Measurements from ENCODE around the gene CCL20.
A peak's percentile ranks its signal among the peaks of the same experiment; 100 is the strongest.
"Not testable (repeated sequence)": the region's sequence is repeated elsewhere in the genome, so short reads cannot be mapped to it uniquely, and the experiment has no call there.

CCL20 gene

DNA sequence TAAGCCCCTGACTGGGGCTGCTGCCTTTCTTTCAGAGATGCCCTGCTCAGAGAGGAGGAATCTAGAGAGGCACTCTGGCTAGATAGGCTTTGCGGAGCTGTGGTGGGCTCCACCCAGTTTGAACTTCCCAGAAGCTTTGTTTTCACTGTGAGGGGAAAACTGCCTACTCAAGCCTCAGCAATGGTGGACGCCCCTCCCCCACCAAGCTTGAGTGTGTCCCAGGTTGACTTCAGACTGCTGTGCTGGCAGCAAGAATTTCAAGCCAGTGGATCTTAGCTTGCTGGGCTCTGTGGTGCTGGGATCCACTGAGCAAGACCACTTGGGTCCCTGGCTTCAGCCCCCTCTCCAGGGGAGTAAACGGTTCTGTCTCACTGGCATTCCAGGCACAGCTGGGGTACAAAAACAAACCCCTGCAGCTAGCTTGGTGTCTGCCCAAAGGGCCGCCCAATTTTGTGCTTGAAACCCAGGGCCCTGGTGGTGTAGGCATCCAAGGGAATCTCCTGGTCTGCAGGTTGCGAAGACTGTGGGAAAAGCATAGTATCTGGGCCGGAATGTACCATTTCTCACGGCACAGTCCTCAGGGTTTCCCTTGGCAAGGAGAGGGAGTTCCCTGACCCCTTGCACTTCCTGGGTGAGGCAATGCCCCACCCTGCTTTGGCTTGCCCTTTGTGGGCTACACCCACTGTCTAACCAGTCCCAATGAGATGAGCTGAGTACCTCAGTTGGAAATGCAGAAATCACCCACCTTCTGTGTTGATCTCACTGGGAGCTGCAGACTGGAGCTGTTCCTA lies 25.9 kb downstream of the CCL20 start:
- DNase-seq, result not testable (repeated sequence)

DNA sequence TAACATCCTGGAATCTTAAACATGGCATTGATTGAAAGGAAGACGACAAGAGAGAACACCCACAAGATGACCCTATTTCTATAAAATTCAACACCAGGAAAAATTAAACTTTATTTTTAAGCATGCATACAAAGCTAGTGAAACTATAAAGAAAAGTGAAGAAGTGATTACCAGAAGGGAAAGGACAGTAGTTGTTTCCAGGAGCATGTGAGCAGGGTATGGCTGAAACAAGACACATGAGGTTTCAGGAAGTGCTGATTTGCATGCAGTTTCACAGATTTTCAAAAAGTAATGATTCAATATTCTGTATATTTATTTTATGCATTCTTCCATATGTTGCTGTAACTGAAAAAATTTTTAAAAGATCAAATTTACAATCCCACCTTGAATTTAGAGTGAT lies 33.2 kb downstream of the CCL20 start:
- DNase-seq, result no peak

DNA sequence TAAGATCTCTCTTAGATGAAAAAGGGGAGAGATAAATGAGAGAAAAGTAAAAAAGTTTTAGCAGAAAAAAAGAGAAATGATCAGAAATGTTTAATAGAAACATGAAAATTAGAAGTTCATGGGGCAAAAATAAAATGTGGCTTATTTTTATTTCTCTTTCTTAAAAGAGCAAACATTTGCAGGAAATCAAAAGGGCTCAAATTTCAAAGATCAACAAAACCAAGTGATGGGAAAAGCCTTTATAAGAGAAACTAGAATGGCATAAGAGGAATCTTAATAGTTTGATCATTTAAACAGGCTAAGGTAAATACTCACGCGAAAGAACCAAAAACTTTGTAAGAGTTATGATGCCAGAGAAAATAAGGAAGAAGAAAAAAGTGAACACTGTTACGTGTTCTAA lies 34.5 kb downstream of the CCL20 start:
- no peak for DNase-seq

DNA sequence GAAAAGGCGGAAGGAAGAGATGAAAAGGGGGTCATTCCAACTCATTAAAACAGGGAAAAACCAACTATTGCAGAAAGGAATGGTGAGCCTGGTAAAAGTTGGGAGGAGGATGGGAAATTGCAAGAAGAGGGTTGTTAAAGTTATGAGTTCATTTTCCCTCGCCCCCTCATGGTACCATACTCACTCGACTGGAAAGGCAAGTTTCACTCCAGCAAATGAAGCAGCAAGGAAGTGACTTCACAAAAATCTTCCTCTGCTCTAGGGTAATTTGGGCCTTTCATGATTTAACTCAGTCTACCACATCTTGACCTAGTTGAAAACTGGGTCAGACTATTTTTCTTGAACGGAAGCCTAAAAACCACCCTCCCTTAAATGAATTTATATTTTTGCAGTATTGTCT lies 34.9 kb downstream of the CCL20 start:
- DNase-seq, result no peak

DNA sequence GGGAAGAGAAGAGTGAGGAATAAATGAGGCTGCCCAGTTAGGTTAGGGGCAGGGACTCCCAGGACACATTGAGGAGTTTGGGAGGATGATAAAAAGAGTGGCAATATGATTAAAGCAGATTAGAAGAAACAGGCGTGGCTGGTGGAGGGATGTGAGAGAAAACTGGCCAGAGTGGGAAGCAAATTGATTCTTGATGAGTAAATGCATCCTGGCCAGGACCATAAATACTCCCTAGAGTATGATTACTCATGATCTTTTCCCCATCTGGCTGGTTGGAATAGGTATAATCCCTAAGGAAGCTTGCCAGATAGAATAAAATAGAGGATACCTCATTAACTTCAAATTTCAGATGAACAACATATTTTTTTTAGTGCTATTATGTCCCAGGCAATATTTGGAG lies 36.3 kb downstream of the CCL20 start:
- no peak for DNase-seq

DNA sequence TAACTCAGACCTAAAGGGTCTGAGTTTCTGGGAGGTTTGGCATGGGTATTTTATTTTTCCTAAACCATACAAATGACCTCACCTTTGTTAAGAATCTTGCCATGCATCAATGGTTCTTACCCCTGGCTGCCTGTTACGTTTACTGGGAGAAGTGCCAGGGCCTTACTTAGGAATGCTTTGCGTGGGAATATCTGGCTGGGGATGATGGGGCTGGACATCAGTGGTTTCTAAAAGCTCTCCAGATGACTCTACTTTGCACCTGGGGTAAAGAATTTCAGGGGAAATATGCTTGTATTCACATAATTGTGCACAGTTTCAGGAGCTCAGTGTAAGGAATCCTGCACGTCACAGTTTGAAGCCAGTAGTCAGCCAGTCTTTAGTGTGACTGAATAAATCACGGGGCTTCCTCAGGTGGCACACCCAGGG lies 39.6 kb downstream of the CCL20 start:
- DNase-seq, result no peak

DNA sequence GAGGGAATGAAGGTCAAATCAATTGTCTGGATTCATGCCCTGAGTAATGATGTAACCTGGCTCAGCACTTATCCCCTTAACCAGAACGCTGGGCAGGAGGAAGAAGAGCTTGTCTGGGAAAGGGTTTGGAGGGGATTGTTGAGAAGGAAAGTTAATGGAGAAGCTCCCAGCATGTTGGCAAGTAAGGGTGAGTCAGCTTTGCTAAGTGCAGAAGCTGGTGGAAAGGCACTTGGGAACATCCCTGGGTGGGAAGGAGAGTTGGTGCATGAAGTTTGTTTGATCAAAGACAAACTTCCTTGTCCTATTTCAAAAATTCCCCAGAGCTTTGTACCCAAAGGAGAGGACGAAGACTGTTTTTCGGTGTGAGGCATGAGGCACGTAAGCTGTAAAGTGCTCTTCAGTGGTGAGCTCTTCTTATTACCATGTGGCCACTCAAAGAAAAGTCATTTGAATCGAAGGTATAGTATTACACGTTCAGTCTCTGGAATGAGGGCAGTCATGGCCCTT lies 40.2 kb downstream of the CCL20 start:
- DNase-seq, result no peak

DNA sequence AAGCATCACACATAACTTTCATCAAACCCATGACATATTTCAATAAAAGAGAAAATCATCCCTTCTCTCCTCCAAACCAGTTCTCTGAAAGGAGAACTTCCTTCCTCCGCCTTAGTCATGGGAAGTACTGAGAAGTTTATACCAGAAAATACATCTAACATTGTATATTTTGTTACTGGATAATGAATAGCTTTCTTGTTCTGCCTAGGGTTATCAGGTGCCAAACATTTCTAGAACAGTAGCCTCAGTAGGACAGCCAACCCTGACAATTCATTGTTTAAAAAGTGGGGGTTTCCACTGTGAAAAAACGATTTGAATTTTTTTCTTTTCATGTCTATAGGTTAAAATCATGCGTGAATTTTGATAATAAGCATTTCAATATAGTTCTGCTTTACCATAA lies 41.8 kb downstream of the CCL20 start:
- no peak for DNase-seq

DNA sequence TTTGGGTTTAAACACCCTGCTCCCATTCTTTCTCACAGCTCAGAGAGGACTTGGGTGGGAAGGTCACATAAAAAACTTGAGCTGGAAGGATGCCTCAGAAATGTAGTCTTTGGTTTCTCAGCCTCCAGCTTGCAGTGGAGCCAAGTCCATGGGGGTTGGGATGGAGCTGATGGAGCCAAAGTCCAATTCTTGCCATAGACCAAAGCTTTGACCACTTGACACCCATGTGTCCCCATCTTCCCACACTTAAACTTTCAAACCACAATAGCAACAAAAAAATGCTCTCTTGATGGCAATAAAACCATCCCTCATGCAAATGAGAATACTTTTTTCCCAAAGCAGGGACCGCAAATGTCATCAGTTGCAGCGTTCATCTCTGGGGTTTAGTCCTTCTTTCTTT lies 43.1 kb downstream of the CCL20 start:
- no peak for DNase-seq

DNA sequence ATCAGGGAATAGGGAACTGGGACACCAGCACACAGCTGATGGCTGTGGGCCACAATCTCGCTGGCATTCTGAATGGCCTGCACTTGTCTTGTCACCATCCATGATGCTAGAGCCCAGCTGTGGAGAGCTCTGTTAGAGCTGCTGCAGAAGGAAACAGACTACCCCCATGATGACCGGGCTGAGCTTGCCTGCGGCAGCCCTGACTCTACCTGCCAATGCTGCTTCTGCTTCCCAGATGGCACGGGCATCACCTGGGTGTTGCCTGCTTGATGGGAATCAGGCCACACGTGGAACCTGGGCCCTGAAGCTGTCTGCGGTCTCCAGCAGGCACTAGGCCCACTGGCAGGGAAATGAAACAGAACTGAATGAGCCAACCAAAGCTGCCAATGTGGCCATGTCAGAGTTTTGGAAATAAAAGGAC lies 46.6 kb downstream of the CCL20 start:
- no peak for DNase-seq

DNA sequence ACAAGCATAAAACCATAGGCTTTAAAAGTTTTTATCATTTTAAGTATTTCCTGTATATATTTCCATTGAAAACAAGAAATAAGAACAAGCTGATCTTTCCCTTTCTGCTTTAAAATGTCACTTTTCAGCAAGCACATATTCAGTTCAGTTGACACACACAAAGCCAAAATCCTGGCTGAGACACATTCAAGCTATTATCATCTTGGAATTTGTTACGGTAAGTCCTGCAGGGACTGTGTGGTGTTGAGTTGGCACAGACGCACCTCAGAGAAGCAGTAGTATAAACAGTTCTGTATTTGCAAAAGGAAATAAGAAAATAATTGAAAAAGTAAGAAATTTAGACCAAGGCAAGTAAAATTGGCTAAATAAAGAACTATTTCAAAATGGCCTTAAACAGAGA lies 47.4 kb downstream of the CCL20 start:
- no peak for DNase-seq

DNA sequence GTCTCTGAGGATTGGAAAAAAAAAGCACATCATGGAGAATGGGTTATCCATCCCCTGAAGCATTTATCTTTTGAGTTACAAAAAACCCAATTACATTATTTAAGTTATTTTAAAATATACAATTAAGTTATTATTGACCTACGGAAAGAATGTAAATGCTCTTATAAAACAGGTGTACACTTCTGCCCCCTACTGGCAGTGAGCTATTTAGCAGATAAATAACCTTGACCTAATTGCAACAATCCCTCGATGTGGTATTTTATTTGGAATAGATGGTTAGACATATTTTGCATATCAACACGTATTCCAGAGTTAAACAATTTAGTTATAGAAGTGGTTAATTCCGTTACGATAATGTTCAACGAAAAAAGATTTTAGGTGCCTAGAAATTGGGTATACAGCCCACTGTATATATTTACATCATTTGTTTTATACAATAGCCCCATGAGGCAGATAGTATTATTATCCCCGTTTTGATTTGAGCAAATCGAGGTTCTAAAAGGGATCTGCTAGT lies 48.6 kb downstream of the CCL20 start:
- DNase-seq, result peak; percentile 1

DNA sequence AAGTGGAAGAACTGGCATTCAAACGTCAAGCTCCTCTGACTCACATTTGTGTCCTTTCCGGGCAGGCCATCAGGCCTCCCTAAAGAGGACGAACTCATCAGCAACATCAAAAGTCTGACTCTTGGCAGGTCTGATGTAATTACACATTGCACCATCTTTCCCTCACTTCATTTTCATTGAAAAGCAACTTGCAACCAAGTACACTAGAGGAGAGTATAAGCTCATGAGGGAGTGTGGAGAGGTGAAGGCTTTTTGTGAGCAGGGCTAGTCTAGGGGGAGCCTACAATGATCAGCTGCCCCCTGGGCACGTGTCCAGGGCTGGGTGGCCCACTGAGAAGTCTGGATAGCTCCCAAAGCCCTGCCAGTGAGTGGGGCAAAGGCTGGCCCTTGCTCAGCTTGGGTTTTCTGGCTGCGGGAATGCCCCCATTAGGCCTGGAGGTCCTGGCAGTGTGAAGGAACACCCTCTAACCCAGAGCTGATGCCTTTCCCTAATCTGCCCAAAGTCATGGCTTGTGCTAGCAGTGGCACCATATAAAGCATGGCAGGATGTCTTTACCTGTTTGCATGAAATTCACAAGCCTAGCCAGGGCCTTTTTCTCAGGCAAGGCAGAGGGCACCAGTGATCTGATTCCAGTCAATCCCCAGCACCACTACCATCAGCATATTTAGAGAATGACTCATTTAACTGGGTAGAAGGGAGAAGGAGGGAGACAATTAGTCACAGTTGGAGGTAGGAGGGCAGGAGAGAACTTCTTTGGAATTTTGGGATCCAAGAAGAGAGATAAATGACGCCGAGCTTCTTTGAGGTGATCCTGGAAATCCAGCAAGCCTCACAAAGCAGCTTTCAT lies 49.3 kb downstream of the CCL20 start:
- DNase-seq, result no peak

DNA sequence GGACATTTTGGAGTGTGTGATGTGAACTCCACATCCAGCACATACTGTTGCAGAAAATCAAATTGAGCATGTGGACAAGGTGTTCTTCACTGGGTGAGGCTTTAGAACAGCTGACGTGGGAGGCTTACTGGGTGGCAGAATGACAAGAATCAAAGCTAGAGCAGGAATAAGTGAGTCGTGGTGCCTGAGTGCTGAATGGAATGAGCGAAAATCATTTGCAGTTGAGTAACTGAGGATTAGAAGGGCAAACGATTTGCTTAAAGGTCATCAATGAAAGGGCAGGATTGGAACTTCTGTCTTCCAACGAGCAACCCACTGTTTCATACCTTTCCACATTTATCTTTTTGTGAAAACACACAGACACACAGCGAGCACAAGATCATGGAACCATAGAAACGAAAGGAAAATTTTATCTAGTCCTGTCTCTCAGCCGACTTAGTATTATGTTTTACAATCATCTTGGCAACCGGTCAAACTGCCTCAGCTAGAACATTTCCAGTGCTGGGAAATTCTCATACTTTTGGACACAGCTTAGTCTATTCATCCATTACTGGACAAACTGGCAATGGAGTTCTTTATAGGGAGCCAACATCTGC lies 50.6 kb downstream of the CCL20 start:
- no peak for DNase-seq

DNA sequence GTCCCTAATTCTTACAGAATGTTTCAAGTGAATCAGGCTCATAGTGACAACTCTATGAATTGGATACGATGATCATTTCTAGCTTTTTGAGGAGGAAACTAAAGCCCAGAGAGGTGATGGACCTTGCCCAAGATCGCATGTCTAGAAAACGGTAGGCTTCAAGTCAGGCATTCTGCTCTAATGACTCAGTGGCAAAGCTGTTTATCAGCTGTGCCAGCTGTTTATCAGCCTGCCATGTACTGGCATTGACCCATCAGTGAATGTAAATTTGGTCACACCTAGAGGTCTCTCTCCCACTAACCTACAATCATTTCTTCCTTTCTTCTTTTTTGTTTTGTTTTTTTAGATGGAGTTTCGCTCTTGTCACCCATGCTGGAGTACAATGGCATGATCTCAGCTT lies 51.6 kb downstream of the CCL20 start:
- no peak for DNase-seq
